ENCODE measurements around the gene A1BG.
"Not testable (repeated sequence)": the region's sequence is repeated elsewhere in the genome, so short reads cannot be mapped to it uniquely, and the experiment has no call there.

The A1BG gene

DNA sequence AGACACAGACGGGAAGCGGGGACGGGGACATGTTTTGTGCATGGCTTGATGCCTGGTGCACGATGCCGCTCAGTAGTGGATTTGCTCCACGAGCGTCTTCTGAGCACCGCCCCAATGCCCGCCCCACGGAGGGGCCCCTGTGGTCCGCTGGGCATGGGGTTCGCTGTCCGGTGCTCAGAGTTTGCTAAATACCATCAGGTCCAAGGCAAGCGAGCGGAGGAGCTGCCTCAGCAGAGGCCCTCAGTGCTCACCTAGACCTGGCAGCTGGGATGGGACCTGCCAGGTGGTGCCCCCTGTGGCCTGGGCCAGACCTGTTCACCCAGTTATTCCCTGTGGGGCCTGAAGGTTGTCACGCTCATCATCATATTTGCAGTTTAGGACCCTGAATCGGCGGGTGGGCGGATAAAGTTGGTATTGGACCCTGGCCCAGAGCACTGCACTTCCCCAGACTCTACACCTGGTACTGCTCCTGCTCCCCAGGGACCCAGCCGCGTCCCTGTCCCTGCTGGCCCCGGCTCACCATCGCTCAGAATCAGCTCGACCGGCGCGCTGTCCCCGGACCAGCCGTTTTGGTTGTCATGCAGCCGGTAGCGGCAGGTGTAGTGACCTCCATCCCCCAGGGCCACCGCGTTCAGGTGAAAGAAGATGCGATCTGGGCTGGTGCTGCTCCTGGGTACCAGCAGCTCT is 2.3 kb downstream of the A1BG start:
- no peak for DNase-seq (ENCODE audit: low read depth)
- no peak overlapping the region for H3K4me3 ChIP-seq (ENCODE audit: low read depth, low read length)
- no peak for TF ChIP-seq CTCF (IDR thresholded peaks at IDR 0.05; ENCODE audit: control insufficient read depth, extremely low read depth, insufficient read depth)

DNA sequence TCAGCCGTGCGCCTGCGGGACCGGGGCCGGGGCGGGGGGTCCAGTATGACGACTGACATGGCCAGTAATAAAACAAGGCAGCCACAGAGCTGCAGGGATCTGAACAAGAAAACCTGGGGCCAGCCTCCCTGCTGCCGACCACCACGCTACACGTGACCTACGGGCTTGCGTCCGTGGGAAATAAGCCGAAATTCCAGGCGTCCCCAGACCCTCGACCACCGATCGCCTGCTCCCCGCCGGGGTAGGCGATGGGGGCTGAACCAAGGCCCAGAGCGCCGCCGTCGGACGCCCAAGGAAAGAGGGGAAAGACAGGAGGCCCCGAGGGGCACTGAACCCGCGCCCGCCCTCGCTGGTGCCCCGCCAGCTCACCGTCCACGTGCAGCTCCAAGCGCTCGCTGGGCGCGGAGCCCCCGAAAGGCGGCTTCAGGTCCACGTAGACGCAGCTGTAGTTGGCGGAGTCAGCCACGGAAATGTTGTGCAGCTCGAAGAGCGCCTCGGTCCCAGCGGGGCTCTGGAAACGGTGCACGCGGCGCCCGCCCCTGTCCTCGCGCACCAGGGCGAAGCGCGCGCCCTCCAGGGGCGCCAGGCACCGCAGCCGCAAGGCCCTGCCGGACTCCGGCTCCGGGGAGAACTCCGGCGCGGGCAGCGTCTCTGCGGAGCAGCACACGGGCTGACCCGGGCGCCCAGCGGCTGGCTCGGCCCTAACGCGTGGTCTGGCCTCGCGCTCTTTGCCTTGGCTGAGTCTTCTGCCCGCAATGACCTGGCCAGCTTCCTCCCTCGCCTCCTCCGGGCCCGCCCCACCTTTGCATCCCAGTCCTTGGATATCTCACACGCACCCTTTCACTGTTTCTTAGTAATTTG is 3.1 kb downstream of the A1BG start:
- no peak for DNase-seq (ENCODE audit: low read depth)
- no peak overlapping the region for H3K4me3 ChIP-seq (ENCODE audit: low read depth, low read length)
- TF ChIP-seq CTCF (IDR thresholded peaks at IDR 0.05; ENCODE audit: control insufficient read depth, extremely low read depth, insufficient read depth): no peak

- DNase-seq (ENCODE audit: low read depth): no peak
- no peak for TF ChIP-seq CTCF (IDR thresholded peaks at IDR 0.05; ENCODE audit: control insufficient read depth, extremely low read depth, insufficient read depth)
- no peak overlapping the region for H3K4me3 ChIP-seq (ENCODE audit: low read depth, low read length)
Observed at GRCh38 chr19:58349590-58349989, 3.7 kb downstream of the A1BG start.

DNA sequence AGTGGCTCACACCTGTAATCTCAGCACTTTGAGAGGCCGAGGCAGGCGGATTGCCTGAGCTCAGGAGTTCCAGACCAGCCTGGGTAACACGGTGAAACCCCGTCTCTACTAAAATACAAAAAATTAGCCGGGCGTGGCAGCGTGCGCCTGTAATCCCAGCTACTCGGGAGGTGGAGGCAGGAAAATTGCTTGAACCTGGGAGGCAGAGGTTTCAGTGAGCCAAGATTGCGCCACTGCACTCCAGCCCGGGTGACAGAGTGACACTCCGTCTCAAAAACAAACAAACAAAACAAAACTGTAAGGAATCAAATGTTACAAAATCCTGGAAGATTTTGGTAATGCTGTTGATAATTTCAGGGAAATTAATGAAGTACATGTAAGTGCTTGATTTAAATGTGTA is 5.2 kb downstream of the A1BG start:
- H3K4me3 ChIP-seq (ENCODE audit: low read depth, low read length): peak overlapping the region; percentile 72
- DNase-seq (ENCODE audit: low read depth): not testable (repeated sequence)

- peak overlapping the region; percentile 72 for H3K4me3 ChIP-seq (ENCODE audit: low read depth, low read length)
- DNase-seq (ENCODE audit: low read depth): peak; percentile 6
- no peak for TF ChIP-seq CTCF (IDR thresholded peaks at IDR 0.05; ENCODE audit: control insufficient read depth, extremely low read depth, insufficient read depth)
Observed at GRCh38 chr19:58346961-58347929, 6.0 kb downstream of the A1BG start.

DNA sequence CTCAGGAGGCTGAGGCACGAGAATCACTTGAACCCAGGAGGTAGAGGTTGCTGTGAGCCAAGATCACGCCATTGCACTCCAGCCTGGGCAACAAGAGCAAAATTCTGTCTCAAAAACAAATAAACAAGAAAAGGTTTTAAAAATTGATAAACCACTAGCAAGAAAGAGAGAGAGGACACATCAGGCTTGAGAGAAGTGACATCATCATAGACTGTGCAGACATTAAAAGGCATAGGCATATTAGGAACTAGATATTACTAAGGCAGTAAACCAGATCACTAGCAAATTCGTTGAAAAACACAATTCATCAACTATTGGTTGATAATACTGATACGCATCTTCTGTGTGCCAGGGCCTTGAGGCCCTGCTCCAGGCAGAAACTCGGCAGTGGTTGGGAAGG is 7.7 kb downstream of the A1BG start:
- no peak for TF ChIP-seq CTCF (IDR thresholded peaks at IDR 0.05; ENCODE audit: control insufficient read depth, extremely low read depth, insufficient read depth)
- DNase-seq (ENCODE audit: low read depth): no peak
- H3K4me3 ChIP-seq (ENCODE audit: low read depth, low read length): no peak overlapping the region

Data from LNCaP clone FGC (cell line).